GM20431 (cell line): Measurements from ENCODE around the gene GSN.

Experiments used
- in situ Hi-C: fragments of 300-500 bp; cut with MseI, MboI; formaldehyde crosslinking; loops from one replicate; pipeline ENCODE4 v1.15.0; 2020; ENCODE audit warnings: low sequenced_read_pairs; ENCODE audit not compliant: unreplicated experiment

The GSN gene

DNA sequence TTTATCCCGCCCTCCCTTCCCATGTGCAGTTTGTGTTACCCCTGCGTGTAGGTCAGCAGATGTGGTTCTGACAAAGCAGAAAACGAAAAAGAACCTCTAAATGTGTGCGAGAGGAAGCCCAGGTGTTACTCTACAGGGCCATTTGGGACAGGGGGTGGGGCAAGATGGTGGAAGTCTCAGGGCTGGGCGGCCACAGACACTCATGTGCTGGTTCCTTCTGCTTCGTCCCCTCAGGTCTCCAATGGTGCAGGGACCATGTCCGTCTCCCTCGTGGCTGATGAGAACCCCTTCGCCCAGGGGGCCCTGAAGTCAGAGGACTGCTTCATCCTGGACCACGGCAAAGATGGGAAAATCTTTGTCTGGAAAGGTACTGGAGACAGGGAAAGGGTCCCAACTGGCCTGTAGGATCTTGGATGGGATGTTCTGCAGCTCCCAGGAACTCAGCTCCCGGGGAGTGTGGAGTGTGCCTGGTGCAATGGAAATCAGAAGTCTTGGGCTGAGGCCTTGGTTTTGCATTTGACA, 49.0 kb downstream of the GSN start:
- in situ Hi-C loops: loop anchor here (5.0 to 10.0 kb wide), 2 partner anchors 62 to 80 kb away; no protein-coding TSS in a partner anchor

DNA sequence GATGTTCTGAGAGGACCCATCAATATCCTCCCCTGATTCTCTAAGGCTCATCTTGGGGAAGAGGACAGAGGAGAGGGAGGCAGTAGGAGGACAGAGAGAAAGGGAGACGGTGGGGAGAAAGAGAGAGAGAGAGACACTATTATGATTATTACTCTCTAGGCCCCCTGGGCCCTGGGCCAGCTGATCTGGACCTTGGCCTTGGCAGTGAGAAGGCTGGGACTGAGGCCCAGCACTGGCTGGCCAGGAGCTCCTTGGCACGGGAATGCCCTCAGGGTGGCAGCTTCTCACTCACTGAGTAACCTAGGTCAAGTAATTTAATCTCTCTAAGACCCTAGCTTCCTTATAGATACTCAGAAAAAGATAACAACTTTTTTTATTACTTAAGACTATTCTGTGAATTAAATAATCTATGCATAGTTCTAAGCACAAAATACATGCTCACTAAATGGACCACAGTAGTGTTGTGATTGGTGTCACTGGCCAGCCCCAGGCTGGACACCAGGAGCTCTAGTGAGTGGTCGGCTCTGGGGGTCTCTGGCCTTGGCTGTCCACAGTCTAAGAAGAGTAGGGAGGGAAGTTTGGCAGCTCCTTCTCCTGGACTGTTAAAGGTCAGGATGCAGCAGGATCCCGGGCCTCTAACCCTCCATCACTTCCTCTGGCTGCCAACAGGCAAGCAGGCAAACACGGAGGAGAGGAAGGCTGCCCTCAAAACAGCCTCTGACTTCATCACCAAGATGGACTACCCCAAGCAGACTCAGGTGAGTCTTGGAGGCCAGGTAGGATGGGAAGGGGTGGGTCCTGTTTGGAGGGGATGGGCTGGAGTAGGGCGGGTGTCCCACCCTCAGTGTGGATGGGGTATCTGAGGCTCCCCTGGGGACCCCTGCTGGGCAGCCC, 50.0 kb downstream of the GSN start:
- in situ Hi-C loops: loop anchor here (5.0 to 10.0 kb wide), 2 partner anchors 63 to 79 kb away; no protein-coding TSS in a partner anchor

DNA sequence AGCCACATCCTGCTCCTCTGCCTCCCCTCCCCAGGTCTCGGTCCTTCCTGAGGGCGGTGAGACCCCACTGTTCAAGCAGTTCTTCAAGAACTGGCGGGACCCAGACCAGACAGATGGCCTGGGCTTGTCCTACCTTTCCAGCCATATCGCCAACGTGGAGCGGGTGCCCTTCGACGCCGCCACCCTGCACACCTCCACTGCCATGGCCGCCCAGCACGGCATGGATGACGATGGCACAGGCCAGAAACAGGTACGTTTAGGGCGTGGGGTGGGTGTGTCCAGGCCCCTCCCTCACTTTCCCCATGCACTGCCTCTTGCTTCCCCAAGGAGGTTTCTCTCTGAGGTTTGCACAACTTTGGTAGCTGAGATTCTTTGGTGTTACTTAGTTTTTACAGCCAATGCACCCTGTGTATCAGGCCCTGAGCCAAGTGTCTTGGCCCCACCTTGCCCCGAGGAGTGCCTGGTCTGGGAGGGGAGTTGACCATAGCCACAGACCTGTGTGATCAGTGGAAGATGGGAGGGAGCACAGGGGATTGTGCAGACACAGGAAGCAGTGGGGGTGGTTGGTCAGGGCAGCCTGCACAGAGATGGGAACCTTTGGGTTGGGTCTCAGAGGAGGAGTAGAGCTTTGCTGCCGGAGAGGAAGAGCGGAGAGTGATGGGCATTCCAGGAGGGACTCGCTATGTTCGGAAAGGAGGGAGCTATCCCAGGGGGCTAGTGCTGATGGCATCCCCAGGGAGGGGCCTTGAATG, 50.8 kb downstream of the GSN start:
- in situ Hi-C loops: loop anchor here (5.0 to 10.0 kb wide), 2 partner anchors 64 to 78 kb away; no protein-coding TSS in a partner anchor

DNA sequence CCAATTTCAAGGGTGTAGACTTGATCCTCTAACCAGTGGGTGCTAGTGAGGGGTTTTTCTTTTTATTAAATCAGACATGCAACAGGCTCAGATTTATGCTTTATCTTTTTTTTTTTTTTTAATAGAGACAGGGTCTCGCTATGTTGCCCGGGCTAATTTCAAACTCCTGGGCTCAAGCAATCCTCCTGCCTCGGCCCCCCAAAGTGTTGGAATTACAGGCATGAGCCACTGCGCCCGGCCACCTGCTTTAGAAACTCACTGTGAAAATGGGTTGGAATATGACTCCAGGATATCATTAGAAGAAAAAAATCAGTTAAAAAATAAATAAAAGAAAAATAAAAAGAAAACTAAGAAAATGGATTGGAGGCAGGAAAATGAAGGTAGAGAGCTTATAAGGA, 51.4 kb downstream of the GSN start:
- in situ Hi-C loops: loop anchor here (5.0 to 10.0 kb wide), 2 partner anchors 65 to 78 kb away; no protein-coding TSS in a partner anchor

DNA sequence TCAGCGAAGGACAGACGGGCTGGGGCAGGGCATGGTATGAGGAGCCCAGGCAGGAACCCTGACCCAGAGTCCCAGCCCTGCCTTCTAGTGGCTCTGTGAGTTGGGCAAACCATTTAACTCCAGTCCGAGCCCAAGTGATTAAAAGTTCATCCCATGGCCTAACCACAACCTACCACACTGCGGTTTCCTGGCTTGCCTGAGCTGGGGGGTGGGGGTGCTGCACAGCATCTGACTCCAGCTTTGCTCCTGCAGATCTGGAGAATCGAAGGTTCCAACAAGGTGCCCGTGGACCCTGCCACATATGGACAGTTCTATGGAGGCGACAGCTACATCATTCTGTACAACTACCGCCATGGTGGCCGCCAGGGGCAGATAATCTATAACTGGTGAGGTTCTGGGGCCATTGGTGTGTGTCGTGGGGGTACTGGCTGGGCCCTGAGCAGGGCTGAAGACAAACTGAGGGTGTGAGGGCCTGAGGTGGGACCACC, 53.1 kb downstream of the GSN start:
- in situ Hi-C loops: no loop called here

DNA sequence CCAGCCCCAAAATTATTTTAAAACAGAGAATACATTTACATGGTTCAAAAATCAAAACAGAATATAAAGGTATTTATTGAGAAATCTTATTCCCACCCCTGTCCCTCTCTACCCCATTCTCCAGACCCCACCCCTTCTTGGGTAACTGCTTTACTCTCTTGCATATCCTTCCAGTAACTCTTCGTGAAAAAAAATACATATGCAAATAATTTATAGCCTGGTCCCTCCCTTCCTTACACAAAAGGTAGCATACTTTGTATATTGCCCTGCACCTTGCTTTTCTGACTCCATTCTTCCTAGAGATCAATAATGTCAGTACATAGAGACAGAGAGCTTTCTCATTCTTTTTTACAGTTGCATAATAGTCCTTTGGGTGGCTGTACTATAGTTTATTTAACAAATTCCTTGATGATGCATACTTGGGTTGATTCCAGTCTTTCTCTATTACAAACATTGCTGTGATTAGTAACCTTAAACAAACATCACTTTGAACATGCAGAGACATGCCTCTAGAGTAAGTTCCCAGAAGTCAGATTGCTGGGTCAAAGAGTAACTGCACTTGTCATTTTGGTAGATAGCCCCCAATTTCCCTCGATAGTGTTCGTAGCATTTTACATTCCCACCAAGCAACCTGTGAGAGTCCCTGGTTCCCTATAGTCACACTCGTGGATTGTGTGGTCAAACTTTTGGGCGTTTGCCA, 54.2 kb downstream of the GSN start:
- in situ Hi-C loops: no loop called here

DNA sequence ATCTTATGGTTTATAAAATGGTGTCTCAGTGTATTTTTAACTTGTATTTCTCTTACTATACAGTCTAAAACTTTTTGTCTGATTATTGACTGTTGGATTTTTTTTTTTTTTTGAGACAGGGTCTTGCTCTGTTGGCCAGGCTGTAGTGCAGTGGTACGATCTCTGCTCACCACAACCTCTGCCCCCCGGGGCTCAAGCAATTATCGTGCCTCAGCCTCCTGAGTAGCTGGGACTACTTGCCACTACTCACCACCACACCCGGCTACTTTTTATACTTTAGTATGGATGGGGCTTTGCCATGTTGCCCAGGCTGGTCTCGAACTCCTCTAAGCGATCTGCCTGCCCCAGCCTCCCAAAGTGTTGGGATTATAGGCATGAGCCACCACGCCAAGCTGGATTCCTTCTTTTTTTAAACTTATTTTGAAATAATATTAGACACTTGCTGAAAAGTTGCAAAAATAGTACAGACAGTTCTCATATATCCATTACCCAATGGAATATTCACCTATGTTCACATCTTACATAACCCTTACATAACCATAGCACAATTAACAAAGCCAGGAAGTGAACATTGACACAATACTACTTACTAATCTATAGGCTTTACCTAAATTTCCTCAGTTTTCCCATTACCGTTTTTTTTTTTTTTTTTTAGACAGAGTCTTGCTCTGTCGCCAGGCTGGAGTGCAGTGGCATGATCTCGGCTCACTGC, 54.9 kb downstream of the GSN start:
- in situ Hi-C loops: no loop called here

DNA sequence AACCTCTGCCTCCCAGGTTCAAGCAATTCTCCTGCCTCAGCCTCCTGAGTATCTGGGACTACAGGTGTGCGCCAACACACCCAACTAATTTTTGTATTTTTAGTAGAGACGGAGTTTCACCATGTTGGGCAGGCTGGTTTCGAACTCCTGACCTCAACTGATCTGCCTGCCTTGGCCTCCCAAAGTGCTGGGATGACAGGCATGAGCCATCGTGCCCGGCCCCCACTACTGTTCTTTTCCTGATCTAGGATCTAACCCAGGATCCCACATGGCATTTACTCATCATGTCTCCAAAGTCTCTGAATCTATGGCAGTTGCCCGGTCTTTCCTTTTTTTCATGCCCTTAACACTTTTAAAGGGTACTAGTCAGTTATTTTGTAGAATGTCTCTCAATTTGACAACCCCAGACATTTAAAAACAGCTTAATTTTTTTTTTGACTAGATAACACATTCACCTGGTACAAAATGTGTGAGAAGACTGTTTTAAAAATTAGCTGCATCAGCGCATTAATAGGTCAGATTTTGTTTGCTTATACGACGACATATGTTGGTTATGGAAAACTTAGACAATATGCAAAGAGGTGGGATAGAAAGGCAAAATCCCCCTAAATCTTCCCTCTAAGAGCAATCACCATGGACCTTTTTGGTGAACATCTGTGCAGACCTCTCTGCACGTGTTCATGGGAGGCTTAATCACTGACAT, 55.6 kb downstream of the GSN start:
- in situ Hi-C loops: no loop called here

DNA sequence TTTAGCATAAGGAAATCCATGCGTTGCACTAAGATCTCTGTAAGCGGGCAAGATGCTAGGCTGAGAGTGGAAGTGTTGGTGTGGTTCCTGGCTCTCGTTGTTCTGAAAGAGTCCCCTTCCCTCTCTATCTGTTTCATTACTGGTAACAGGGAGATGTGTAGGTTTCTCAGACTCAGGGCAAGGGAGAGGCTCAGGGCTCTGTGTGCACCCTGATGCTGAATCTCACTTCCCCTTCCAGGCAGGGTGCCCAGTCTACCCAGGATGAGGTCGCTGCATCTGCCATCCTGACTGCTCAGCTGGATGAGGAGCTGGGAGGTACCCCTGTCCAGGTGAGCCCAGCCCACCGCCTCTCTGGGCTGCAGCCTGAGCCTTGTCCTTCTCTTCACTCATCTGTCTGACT, 56.4 kb downstream of the GSN start:
- in situ Hi-C loops: no loop called here

DNA sequence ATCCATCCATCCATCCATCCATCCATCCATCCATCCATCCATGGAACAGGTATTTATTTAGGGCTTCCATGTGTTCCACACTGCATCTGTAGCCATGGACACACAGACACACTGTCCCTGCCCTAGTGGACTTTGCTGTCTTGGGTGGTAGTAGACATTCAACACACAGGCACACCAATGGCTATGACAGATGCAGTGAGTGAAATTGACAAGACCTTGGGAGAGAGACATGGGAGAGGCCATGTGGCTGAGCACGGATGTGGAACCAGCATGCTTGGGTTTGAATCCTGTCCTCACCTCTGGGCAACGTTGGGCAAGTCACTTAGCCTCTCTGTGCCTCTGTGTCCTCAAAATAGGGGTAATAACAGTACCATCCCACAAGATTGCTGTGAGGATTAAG, 56.8 kb downstream of the GSN start:
- in situ Hi-C loops: no loop called here

DNA sequence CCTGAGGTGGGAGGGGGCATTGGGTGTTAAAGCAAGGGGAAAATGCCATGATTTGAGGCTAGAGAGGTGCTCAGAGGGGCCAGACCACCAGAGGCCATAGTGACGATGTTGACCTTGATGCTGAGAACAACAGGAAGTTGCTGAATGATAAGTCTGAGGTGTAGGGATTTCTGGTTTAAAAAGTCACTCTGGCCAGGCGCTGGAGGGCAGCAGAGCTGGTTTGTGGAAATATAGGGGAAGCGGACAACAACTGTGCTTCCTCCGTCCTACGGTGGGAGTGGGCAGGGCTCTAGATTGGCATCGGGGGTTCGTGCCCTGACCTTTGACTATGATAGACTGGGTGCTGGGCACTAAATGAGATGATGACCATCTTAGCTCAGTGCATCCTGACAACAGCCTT, 57.4 kb downstream of the GSN start:
- in situ Hi-C loops: no loop called here

DNA sequence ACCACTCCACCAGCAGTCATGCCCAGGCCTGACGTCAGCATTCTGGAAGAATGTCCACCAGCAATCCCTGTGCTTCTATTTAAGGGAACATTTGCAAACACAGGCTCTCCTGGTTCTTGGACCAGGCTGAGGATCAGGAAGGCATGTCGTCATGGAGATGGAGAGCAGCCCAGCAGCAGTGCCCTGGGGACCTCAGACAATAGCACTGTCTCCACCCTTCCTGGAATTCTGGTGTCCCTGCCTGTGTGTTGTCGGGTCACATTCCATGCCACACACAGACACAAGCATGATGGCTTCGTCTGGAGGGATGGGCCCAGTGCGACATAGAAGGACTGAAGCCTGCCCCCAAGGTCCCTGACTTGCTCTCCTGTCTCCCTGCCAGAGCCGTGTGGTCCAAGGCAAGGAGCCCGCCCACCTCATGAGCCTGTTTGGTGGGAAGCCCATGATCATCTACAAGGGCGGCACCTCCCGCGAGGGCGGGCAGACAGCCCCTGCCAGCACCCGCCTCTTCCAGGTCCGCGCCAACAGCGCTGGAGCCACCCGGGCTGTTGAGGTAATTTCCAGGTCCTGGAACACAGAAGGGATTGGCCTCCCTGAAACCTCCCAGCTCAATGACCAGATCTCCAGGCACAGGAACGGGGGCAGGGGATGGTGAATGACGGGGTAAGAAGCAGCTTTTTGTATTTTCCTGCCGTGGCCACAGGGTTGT, 58.3 kb downstream of the GSN start:
- in situ Hi-C loops: no loop called here

DNA sequence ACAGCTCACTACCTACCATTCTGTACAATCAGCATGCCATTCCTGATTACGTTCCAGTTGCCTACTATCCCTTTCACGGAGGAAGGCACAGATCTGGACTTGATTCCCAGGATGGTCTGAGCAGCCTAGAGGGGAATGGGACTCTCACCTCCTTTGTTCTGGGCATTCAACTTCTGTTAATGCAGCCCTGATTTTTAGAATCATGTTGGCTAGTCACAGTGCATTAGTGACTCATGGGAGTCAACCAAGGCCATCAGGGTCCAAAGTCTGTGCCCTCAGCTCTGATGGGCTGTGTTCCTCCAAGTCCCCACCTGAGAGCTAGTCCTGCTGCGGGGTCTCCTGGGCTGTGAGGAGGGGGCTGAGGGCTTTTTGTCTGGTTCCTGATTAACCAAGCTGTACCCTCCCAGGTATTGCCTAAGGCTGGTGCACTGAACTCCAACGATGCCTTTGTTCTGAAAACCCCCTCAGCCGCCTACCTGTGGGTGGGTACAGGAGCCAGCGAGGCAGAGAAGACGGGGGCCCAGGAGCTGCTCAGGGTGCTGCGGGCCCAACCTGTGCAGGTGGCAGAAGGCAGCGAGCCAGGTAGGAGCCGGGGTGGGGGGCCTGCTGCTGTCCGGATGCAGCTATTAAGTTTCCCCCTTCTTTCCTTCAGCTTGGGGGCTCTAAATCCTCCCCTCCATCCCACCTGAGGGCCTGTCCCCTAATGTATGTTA, 59.1 kb downstream of the GSN start:
- in situ Hi-C loops: no loop called here

DNA sequence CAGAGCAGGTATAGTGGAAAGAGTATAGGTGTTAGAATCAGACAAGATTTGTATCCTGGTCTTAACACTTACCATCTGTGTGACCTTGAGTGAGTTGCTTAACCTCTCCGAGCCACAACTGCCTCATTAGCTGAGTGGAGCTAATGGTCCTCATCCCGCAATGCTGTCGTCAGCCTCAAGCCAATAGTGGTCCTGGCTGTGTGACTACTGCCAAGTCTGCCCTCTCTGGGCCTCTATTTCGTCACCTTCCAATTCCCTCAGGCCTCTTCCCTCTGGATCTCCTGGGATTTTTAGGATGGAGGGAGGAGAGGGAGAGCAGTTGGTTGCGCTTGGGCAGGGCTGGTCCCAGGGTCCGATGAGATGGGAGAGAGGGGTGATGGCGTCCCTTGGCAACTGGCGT, 60.5 kb downstream of the GSN start:
- in situ Hi-C loops: no loop called here

DNA sequence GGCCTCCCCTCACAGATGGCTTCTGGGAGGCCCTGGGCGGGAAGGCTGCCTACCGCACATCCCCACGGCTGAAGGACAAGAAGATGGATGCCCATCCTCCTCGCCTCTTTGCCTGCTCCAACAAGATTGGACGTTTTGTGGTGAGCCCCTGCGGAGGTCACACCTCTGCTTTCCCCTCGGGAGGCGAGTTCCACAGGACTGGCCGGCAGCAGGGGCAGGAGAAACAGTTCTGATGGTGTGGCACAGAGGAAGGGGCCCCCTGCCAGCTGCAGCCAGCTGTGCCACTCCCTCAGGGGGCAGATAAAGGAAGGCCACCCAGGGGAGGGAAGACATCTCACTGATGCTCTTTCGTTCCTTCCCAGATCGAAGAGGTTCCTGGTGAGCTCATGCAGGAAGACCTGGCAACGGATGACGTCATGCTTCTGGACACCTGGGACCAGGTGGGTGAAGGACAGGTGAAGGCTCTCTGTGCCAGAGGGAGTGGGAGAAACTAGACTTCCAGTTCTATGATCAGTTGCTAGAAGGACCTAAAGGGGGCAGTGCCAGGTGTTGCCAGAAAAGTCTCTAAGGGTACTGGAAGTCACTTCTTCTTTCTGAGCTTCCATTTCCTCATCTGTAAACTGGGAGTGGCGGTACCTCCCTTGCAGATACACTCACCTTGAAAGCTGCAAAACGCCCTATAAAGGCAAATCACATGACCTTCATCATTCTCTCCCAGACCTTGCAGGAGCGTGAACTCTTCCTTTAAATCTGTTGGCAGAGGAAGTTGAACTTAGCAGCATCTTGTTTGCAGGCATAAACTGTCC, 61.1 kb downstream of the GSN start:
- in situ Hi-C loops: no loop called here

DNA sequence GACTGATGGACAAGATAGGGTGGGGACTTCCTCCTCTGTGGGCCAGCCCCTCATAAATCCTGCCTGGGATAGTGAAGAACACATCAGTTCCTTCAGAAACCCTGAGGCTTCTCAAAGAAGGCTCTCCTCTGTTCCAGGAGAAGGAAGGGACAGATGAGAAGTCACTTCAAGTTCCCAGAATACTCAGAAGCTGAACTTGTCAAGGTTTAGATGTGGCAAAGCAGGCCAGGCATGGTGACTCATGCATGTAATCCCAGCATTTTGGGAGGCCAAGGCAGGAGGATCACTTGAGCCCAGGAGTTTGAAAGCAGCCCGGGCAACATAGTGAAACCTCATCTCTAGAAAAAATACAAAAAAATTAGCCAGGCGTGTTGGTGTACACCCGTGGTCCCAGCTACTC, 63.6 kb downstream of the GSN start:
- in situ Hi-C loops: no loop called here
